GM21367 (cell line): ENCODE results near the gene IFT43.
A peak's percentile ranks its signal among the peaks of the same experiment; 100 is the strongest.

ENCODE experiments used
- ATAC-seq: cut with Tn5 transposase; IDR thresholded peaks from one replicate; pipeline ENCODE4 v1.9.1; 2021; ENCODE audit not compliant: unreplicated experiment

The IFT43 gene

DNA sequence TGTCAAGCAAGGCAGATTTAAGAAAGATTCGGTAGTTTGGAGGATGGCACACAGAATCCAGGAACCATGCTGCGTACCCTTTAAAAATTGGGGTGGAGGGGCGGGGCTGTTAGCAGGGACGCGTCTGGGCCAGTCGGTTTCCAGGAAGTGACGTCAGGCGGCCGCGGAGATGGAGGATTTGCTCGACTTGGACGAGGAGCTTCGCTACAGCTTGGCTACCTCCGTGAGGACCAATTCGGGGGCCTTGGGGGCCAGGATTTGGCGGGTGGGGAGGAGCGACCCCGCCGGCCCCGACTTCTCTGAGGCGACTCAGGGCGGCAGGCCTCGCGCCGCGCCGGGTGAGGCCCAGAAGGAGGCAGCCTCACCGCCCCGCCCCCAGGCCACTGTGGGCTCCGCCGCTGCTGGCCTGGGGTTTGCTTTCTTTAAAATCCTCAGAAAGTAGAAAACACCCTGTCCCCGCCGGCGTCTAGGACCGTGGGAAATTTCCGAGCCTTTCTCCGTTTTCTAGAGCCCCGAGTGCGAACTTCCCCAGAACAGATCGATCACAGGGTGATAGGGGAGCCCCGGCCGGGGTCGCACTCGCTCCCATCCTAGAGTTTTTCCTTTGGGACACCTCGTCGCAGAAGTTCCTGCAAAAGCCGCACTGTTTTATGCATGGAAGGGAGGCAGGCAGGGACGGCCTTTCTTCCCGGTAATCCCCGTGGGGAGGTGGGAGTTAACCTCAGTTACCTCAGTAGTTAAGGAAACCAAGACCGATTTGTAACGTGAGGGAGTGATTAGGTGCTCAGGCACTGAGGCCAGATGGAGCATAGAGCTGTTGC is at the start of gene IFT43:
TSS of gene IFT43 (plus strand) at position 146 of the 821 bp plus-strand sequence. CDS start at position 170, 24 bp downstream.
- ATAC-seq = peak; percentile 60

DNA sequence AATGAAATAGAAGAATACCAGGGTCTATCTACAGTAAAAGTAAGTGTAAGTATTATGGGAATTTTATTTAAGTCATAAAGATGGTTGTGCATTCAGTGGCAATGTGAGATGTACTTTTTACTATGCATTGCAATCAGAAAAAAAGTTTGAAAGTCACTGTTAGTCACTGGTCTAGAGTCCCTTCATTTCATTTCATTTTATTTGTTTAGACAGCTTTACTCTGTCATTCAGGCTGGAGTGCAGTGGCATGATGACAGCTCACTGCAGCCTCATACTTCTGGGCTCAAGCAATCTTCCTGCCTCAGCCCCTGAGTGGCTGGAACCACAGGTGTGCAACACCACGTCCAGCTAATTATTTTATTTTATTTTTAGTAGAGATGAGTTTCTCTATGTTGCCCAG is 46.4 kb upstream of the IFT43 start:
- no peak for ATAC-seq

DNA sequence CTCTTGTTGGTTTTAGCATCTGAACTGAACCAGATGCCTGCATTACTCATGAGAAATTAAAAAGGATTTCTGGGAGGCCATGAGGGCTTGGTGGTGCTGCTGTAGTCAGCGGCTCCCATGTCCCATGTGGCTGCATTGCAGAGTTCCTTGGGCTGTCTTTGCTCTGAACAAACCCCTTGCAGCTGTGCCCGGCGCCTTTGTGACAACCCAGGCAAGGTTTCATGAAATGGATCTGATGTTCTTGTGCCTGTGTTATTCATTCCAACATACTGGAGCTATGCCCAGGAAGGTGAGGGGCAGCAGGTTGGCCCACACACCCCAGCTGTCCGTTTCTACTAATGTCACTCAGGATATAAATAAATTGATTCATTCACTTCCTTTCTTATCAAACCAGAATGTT is 44.5 kb upstream of the IFT43 start:
- ATAC-seq = no peak

DNA sequence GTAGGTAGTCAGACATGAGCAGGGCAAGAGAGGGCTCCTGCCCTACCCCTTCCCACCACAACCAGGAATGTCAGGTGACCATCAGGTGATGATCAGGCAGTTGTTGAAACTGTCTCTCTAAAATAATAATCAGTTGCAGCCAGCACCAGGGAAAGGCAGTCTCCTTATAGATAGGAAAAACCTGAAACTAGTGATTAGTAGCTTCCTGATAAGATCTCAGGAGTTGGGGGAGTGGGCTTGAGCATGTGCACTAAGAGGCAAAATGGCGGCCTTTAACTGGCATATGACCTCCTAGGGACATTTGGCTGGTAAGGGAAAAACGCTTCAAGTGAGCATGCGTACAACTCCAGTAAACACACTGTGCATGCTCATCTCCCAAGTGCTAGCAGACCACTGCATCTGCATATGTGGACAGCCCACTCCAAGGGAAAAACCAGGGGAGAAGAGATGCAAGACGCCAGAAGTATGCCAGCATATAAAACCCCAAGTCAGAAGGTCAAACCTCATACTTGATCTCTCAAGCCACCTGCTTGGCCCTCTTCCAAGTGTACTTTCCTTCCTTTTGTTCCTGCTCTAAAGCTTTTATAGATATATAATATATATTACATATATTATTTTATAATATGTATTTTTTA is 40.8 kb upstream of the IFT43 start:
- no peak for ATAC-seq

DNA sequence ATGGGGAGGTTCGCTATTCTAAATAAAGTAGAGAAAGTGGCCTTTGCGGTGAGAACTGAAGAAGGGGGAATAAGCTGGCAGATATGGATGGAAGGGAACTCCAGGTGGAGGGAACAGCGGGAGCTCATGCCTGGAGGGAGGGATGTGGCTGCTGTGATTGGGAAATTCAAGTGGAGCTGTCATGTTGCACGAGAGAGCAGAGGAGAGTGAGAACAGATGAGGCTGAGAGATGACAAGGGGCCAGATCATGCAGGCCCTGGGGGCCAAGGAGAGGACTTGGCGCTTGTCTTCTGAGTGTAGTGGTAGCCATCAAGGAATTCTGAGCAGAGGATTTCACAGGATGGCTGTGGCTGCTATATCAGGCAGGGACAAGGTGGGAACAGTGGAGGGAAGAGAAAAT is 38.8 kb upstream of the IFT43 start:
- no peak for ATAC-seq

DNA sequence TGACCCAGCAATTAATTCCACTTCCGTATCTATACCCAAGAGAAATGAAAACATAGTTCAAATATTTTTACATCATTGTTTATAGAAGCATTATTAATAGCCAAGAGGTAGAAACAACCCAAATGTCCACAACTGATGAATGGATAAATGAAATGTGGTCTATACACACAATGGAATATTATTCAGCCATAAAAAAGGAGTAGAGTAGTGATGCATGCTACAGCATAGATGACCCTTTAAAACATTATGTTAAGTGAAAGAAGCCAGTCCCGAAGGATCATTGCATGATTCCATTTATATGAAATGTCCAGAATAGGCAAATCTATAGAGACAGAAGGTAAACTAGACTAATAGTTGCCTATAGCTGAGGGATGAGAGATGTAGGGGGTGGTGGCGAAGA is 33.1 kb upstream of the IFT43 start:
- no peak for ATAC-seq

- ATAC-seq = no peak
These were observed 26.5 kb upstream of the IFT43 start for GRCh38 chr14:75959031-75959430.

DNA sequence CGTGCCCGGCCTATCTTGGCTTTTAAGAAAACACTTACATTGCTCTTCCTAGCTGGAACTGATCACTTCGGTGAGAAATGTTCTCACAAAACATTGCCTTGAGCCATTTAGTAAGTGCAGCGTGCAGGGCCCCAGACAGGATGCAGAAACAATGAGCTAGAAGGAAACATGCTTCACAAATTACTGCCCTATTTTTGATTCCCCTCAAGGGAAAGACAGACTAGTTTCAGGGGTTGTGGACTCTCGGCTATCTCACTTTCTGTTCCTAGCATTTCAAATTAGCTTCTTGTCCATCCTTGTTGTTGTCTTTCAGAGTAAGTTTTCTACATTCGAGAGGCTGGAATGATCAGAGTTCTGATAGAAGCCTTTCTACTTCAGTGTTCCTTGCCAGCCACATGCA is 25.3 kb upstream of the IFT43 start:
- ATAC-seq = peak; percentile 53

- ATAC-seq = no peak
These were observed 23.9 kb upstream of the IFT43 start for GRCh38 chr14:75961662-75962061.

- no peak for ATAC-seq
These were observed 17.7 kb upstream of the IFT43 start for GRCh38 chr14:75967866-75968265.

- no peak for ATAC-seq
These were observed 17.1 kb upstream of the IFT43 start for GRCh38 chr14:75968456-75968855.

- no peak for ATAC-seq
These were observed 16.4 kb upstream of the IFT43 start for GRCh38 chr14:75969126-75969525.

DNA sequence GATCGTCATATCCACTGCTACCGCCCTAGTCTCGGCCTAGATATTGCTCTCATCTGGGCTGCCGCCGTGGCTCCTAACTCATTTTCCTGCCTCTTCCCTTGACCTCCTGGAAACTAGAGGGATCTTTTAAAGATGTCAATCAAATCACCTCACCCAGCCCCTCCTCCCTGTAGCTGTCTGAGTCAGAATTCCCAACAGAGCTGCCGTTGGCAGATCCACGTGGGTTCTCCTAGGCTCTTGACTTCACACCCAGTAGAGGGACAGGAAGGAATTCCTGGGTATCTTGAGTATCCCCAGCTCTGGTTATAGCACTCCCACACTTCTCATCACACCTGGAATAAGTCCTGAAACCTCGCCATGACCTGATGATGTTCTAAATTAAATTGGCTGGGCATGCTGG is 15.7 kb upstream of the IFT43 start:
- no peak for ATAC-seq

DNA sequence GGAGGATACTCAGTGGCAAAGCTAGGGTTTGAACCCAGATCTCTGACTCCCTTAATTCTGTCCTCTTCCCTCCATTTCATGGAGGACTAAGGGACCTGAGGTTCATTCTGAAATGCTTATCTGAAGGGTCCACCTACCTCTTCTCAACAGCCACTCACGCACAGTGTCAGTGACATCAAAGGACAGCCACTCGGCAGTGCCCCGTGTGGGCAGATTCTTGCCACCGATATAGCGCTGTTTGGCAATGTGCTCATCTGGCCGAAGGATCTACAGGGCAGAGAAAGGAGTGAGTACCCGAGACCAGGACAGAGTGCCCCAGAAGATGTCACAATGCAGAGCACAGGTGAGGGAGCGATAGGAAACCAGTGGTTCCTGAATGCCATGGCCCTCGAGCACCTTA is 14.6 kb upstream of the IFT43 start:
- ATAC-seq = no peak

GRCh38 chr14:75971509-75971908 is 14.1 kb upstream of the IFT43 start:
- ATAC-seq = no peak

GRCh38 chr14:75972801-75973421 is 12.7 kb upstream of the IFT43 start:
- ATAC-seq = no peak

DNA sequence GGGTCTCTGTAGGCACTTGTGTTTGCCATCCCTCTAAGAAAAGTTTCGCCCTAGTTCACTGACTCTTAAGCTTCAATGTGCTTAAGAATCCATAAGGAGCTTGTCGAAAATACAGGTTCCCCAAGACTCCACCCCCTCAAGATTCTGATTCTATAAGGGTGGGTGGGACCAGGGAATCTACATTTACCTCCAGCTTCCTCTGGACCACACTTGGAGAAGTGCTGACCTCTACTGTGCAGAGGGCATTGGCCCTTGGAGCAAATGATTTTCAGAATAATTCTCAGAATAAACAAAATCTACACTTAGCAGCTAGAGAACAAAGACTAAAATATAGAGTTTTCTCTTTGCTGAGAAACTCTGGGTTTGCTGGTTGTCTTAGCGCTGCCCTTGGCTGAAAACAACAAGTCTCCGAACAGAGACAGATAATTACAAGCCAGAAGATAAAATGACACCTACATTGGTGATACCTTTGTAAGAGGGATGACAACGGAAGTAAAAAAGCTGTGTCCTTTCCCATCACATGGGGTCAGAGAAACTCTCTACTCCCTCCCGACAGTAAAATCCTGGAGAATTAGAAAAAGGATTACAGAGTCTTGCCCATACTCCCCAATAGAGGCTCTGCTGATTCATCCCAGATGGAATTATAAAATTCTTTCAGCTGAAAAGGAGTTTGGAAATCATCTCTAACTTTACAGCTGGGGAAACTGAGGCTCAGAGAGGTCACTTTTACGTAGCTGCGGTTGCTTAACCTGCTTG is 8.6 kb upstream of the IFT43 start:
- no peak for ATAC-seq

GRCh38 chr14:75977582-75977943 is 8.0 kb upstream of the IFT43 start:
- no peak for ATAC-seq

DNA sequence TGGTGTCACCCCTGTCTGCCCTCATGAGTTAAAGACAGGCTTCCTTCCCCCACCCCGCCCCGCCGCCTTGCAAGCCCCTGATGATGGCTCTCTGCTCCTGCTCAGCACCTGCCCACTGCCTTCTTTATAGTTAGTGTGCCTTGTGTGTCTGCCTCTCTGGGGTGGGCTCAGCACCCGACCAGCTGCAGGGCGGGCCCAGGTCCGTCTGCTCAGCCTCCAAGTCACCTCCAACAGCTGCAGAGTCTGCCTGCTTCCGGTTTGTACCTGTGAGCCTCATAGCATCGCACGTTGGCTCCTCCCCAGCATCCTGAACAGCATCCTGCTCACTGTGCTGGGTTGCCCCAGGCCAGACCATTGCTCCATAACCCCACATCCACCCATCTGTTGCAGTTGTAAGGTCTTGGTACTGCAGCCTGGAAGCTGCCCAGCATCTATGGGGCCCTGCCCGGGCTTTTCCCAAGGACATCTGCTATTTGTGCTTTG is 7.3 kb upstream of the IFT43 start:
- no peak for ATAC-seq

- ATAC-seq = no peak
These were observed 6.4 kb upstream of the IFT43 start for GRCh38 chr14:75979071-75979571.
